ENCODE results near the gene SKP2. TPM values are rescaled to one million over a fixed set of nuclear protein-coding genes. Genes with fewer than 3 reads are reported as not detected.
A peak's percentile ranks its signal among the peaks of the same experiment; 100 is the strongest.

SKP2 gene
- total RNA-seq, 1 donor from 2014 or later, result 31.4 TPM

GRCh38 chr5:36209664-36210063 is 57.8 kb downstream of the SKP2 start:
- H3K27ac Mint-ChIP-seq (ENCODE audit: unreplicated experiment), result no peak overlapping the region
- H3K4me3 Mint-ChIP-seq (ENCODE audit: unreplicated experiment), result no peak overlapping the region
- Histone ChIP-seq H2AFZ (ENCODE audit: low read depth, low read length) (no peak overlapping the region), H3K9me3 (ENCODE audit: insufficient read depth, low read depth, low read length) (no peaks in the 10 kb centered on the region), H3K4me1 (ENCODE audit: insufficient read depth, low read length) (no peaks in the 10 kb centered on the region), H3K4me2 (ENCODE audit: low read length) (no peak overlapping the region), H3K27ac (ENCODE audit: low read depth, low read length) (no peak overlapping the region), H3K36me3 (ENCODE audit: insufficient read depth, low read length) (peaks cover 6% of the 10 kb centered on the region), H3K4me3 (ENCODE audit: insufficient read depth, low read depth, low read length) (no peak overlapping the region), H4K20me1 (ENCODE audit: insufficient read depth, low read length) (no peaks in the 10 kb centered on the region), H3K9ac (ENCODE audit: low read length) (no peak overlapping the region), H3K79me2 (ENCODE audit: insufficient read depth, low read length) (no peaks in the 10 kb centered on the region), H3K27me3 (ENCODE audit: insufficient read depth, low read length) (no peaks in the 10 kb centered on the region)
- H3K27me3 Mint-ChIP-seq (ENCODE audit: low read depth, unreplicated experiment), result no peaks in the 10 kb centered on the region
- FAIRE-seq (no peak), DNase-seq (ENCODE audit: low read depth) (peak; percentile 8)
- peaks cover 4% of the 10 kb centered on the region for H3K36me3 Mint-ChIP-seq (ENCODE audit: low read depth, unreplicated experiment)
- H3K9me3 Mint-ChIP-seq (ENCODE audit: unreplicated experiment), result no peaks in the 10 kb centered on the region
- TF ChIP-seq CTCF (IDR thresholded peaks at IDR 0.05; ENCODE audit: insufficient read depth, low read depth, low read length), result no peak
- TF ChIP-seq EZH2 (IDR thresholded peaks at IDR 0.05; ENCODE audit: insufficient read depth, low read length), result no peak
- H3K4me1 Mint-ChIP-seq (ENCODE audit: low read depth, unreplicated experiment), result no peaks in the 10 kb centered on the region

GRCh38 chr5:36214436-36214835 is 62.5 kb downstream of the SKP2 start:
- H3K4me1 Mint-ChIP-seq (ENCODE audit: low read depth, unreplicated experiment), result no peaks in the 10 kb centered on the region
- peaks cover 6% of the 10 kb centered on the region for H3K36me3 ChIP-seq (ENCODE audit: insufficient read depth, low read length)
- DNase-seq (ENCODE audit: low read depth), result no peak
- H3K4me1 ChIP-seq (ENCODE audit: insufficient read depth, low read length), result no peaks in the 10 kb centered on the region
- peaks cover 3% of the 10 kb centered on the region for H3K36me3 Mint-ChIP-seq (ENCODE audit: low read depth, unreplicated experiment)
- H3K27me3 ChIP-seq (ENCODE audit: insufficient read depth, low read length), result no peaks in the 10 kb centered on the region
- TF ChIP-seq EZH2 (IDR thresholded peaks at IDR 0.05; ENCODE audit: insufficient read depth, low read length) (no peak), CTCF (IDR thresholded peaks at IDR 0.05; ENCODE audit: insufficient read depth, low read depth, low read length) (no peak)
- H3K4me2 ChIP-seq (ENCODE audit: low read length), result no peak overlapping the region
- H3K27ac Mint-ChIP-seq (ENCODE audit: unreplicated experiment), result no peak overlapping the region
- H4K20me1 ChIP-seq (ENCODE audit: insufficient read depth, low read length), result no peaks in the 10 kb centered on the region
- no peaks in the 10 kb centered on the region for H3K79me2 ChIP-seq (ENCODE audit: insufficient read depth, low read length)
- H2AFZ ChIP-seq (ENCODE audit: low read depth, low read length), result no peak overlapping the region
- H3K4me3 Mint-ChIP-seq (ENCODE audit: unreplicated experiment), result no peak overlapping the region
- H3K27me3 Mint-ChIP-seq (ENCODE audit: low read depth, unreplicated experiment), result no peaks in the 10 kb centered on the region
- FAIRE-seq, result no peak
- H3K9ac ChIP-seq (ENCODE audit: low read length), result no peak overlapping the region
- no peak overlapping the region for H3K4me3 ChIP-seq (ENCODE audit: insufficient read depth, low read depth, low read length)
- no peak overlapping the region for H3K27ac ChIP-seq (ENCODE audit: low read depth, low read length)
- no peaks in the 10 kb centered on the region for H3K9me3 Mint-ChIP-seq (ENCODE audit: unreplicated experiment)
- H3K9me3 ChIP-seq (ENCODE audit: insufficient read depth, low read depth, low read length), result no peaks in the 10 kb centered on the region

GRCh38 chr5:36215910-36216309 is 64.0 kb downstream of the SKP2 start:
- Mint-ChIP-seq H3K4me1 (ENCODE audit: low read depth, unreplicated experiment) (no peaks in the 10 kb centered on the region), H3K9me3 (ENCODE audit: unreplicated experiment) (no peaks in the 10 kb centered on the region), H3K4me3 (ENCODE audit: unreplicated experiment) (no peak overlapping the region), H3K36me3 (ENCODE audit: low read depth, unreplicated experiment) (peaks cover 4% of the 10 kb centered on the region), H3K27me3 (ENCODE audit: low read depth, unreplicated experiment) (no peaks in the 10 kb centered on the region), H3K27ac (ENCODE audit: unreplicated experiment) (no peak overlapping the region)
- no peaks in the 10 kb centered on the region for H3K9me3 ChIP-seq (ENCODE audit: insufficient read depth, low read depth, low read length)
- no peaks in the 10 kb centered on the region for H3K27me3 ChIP-seq (ENCODE audit: insufficient read depth, low read length)
- no peak for TF ChIP-seq EZH2 (IDR thresholded peaks at IDR 0.05; ENCODE audit: insufficient read depth, low read length)
- TF ChIP-seq CTCF (IDR thresholded peaks at IDR 0.05; ENCODE audit: insufficient read depth, low read depth, low read length), result no peak
- H2AFZ ChIP-seq (ENCODE audit: low read depth, low read length), result no peak overlapping the region
- H3K36me3 ChIP-seq (ENCODE audit: insufficient read depth, low read length), result peaks cover 6% of the 10 kb centered on the region
- no peak overlapping the region for H3K9ac ChIP-seq (ENCODE audit: low read length)
- FAIRE-seq (peak; percentile 41), DNase-seq (ENCODE audit: low read depth) (no peak)
- no peaks in the 10 kb centered on the region for H4K20me1 ChIP-seq (ENCODE audit: insufficient read depth, low read length)
- H3K79me2 ChIP-seq (ENCODE audit: insufficient read depth, low read length), result no peaks in the 10 kb centered on the region
- no peak overlapping the region for H3K4me3 ChIP-seq (ENCODE audit: insufficient read depth, low read depth, low read length)
- H3K4me1 ChIP-seq (ENCODE audit: insufficient read depth, low read length), result no peaks in the 10 kb centered on the region
- H3K4me2 ChIP-seq (ENCODE audit: low read length), result no peak overlapping the region
- no peak overlapping the region for H3K27ac ChIP-seq (ENCODE audit: low read depth, low read length)

Data from astrocyte (in vitro differentiated cells and primary cell).